GOT3 (cell line): ENCODE measurements around the gene ZDHHC21.

Experiments
- DNase-seq: peaks from one replicate; lab custom pipeline; 2025; ENCODE audit warnings: mixed read lengths; lab: John Stamatoyannopoulos, UW

Gene ZDHHC21, protein sequence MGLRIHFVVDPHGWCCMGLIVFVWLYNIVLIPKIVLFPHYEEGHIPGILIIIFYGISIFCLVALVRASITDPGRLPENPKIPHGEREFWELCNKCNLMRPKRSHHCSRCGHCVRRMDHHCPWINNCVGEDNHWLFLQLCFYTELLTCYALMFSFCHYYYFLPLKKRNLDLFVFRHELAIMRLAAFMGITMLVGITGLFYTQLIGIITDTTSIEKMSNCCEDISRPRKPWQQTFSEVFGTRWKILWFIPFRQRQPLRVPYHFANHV

GRCh38 chr9:14693251-14693861 lies at the start of gene ZDHHC21:
Gene ZDHHC21 (minus strand): TSS chr9:14693432. CDS start chr9:14674340, 19,092 bp downstream.
- DNase-seq: no peak

DNA sequence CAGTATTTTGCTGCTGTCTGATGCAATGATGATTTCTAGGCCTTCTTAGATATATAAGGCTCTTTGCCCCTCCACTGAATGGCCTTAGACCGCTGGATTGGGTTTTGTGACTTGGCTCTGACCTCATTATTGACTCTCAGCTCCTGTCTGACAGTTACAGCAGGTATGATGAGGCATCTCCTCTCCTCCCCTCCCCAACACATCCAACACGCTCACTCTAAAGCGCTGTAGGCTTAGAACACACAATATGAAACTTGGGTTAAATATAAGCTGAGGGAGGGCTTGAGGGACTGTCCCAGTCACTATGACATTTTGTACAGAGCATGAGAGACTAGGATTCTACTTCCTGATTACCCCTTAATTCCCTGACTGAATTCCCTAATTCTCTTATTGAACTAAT lies 48.1 kb upstream of the ZDHHC21 start:
- DNase-seq: no peak

- no peak for DNase-seq
Observed at GRCh38 chr9:14733133-14733532, 39.9 kb upstream of the ZDHHC21 start.

GRCh38 chr9:14731294-14731981 lies 38.2 kb upstream of the ZDHHC21 start:
- DNase-seq: no peak

DNA sequence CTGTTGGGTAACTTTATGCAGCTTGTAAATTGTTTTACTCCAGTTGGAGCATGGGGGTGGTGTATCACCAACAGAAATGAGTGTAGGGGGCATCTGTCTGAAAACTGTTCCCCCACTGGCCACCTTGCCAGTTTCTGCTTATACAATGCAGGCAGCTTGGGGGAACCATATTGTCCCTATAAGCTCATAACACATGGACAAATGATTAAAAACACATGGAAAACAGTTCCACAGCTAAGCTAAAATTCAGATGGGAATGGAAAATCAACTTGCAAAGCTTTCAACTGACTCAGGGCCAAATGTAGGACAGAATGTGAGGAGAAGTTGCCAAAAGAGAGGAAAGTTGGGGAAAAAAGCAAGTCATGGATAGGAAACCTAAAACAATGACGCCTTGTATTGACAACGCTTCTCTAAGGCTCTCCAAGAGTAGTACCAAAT lies 37.2 kb upstream of the ZDHHC21 start:
- DNase-seq: no peak

- no peak for DNase-seq
Observed at GRCh38 chr9:14723301-14723700, 30.1 kb upstream of the ZDHHC21 start.

- no peak for DNase-seq
Observed at GRCh38 chr9:14722391-14723035, 29.3 kb upstream of the ZDHHC21 start, which contains the start of gene CER1. Gene CER1 (minus strand): TSS chr9:14722733. CDS start chr9:14722672, 61 bp downstream.

DNA sequence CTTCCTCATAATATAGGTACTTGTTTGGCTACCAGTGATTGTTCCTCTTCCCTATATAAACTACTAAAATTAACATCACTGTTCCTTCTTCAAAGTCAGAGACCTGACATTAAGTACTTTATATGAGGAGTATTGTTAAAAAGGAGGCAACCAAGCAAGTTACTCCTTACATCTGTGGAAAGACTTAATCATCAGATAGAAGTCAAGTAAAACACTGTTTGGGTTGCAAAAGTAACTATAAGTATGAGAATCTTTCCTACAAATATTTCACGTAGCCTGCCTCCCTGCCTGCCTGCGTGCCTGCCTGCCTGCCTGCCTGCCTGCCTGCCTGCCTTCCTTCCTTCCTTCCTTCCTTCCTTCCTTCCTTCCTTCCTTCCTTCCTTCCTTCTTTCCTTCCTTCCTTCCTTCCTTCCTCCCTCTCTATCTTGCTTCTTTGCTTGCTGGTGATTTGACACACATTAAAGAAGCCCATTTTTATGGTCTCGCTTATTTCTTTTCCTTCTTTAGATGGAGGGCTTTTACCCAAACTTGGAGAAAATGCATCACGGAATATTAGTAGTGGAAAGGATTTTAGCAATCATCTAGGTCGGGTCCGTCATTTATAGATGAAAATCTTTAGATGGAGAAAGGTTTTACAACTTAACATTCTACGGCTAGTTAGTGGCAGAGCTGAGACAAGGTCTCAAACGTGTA lies 26.1 kb upstream of the ZDHHC21 start:
- DNase-seq: no peak

DNA sequence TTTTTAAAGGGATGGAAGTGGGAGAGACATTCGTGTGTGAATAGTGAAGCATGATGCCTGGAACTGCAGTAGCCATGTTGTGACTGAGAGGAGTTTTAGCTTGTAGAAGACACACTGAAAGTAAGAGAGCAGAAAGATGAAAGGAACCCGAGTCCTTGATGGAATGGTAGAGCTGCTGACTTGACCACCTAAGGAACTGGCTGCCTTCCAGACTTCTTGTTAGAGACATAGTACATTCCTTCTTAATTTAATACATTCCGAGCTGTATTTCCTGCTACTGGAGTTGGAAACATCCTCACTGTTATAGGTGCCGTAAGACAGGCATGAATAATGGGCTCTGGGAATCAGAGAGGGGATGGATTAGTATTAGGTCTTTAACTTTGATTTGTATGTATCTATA lies 21.9 kb upstream of the ZDHHC21 start:
- DNase-seq: no peak

DNA sequence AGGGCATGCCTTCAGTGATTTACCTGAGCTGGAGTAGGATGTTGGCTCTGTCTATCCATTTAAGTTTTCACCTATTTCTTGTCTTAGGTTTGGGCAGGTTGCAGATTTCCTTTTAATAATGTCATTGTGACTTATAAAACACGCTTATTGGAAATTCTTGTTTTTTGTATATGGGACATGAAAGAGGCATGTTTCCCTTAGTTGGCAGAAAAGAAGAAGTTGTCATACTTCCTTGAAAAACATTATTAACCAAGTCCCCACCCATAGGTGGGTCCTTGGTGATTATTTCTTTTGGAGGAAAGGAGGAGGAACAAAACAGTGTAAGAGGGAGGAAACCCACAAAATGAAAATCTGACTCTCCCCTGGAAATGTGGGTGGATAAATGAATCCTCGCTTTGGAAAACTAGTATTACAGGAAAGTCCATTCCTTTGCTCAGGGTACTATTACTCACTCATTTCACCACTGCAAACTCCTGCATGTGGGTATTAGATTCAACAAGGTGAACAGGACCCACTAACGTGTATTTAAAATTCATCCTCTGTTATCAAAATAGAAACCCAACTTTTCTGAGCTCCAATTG lies 20.0 kb upstream of the ZDHHC21 start:
- DNase-seq: no peak

- no peak for DNase-seq
Observed at GRCh38 chr9:14710804-14711203, 17.6 kb upstream of the ZDHHC21 start.

DNA sequence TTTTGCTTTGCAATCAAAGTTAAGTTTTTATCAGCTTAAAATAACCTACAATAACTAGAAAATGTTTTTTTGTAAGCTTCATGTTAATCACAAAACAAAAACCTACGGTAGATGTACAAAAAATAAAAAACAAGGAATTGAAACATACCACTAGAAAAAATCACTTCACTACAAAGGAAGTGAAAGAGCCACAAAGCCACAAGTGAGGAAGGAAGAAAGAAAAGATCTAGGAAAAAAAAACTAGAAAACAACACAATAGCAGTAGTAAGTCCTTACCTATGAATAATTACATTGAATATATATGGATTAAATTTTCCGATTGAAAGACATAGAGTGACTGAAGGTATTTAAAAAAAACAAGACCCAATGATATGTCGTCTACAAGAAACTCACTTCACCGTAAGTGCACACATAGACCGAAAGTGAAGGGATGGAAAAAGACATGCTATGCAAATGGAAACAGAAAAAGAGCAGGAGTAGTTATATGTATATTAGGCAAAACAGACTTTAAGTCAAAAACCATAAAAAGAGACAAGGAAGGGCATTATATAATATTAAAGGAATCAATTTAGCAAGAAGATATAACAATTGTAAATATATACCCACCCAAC lies 13.4 kb upstream of the ZDHHC21 start:
- no peak for DNase-seq

GRCh38 chr9:14705079-14705478 lies 11.8 kb upstream of the ZDHHC21 start:
- DNase-seq: no peak

DNA sequence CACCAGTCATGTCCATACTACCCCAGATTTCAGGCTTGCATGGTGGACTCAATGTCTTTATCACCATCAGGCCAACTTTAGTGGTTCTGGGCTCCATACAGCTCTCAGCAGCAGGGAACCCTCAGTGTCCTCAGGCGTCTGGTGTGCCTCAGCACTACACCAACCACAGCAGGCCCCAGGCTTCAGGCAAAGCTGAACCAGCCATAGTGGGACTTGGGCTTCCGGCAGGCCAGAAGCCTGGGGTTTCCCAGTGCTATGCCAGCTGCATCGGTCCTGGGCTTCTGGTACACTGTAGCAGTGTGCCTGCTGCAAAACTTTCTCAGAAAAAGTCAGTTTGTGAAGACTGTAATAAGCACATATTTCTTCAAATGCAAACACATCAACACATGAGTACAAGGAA lies 11.0 kb upstream of the ZDHHC21 start:
- no peak for DNase-seq

GRCh38 chr9:14702200-14702720 lies 9.0 kb upstream of the ZDHHC21 start:
- no peak for DNase-seq

- DNase-seq: no peak
Observed at GRCh38 chr9:14692470-14693250, 572 bp downstream of the ZDHHC21 start.

GRCh38 chr9:14690948-14691730 lies 2.1 kb downstream of the ZDHHC21 start:
- DNase-seq: no peak

GRCh38 chr9:14687042-14687719 lies 6.1 kb downstream of the ZDHHC21 start:
- DNase-seq: no peak

- no peak for DNase-seq
Observed at GRCh38 chr9:14686168-14686567, 7.1 kb downstream of the ZDHHC21 start.
